Measurements from ENCODE around the gene MTA3.

The MTA3 gene

GRCh38 chr2:42733852-42734251 lies 165.4 kb downstream of the MTA3 start:
- no peak for DNase-seq (ENCODE audit: low spot score)

DNA sequence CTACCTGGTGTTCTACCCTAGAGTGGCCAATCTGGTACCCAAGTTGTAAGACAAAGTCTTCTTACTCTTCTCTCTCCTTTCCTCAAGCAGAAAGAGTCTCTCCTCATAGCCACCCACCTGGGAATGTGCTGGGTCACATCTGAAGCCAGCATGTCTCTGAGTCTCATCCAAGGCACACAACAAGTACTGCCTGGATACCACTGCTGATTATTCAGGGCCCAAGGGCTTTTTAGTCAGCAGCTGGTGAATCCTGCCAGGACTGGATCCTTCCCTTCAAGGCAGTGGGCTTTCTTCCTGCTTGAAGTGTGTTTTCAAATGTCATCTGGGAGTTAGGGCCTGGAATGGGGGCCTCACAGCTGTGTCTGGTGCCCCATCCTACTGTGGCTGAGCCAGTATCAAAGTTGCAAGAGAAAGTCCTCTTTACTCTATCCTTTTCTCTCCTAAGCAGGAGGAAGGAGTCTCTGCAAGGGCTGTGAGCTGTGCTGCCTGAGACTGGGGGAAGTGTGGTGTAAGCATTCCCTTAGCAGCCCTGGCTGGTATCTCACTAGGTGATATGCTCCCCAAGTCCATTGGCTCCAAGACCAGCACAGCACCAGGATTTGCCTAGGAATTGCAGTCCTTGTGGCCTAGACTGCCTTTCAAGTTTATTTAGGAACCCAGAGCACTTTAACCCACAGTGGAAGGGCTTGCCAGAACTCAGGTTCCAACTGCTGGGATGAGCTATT lies 168.3 kb downstream of the MTA3 start:
- no peak for DNase-seq (ENCODE audit: low spot score)

GRCh38 chr2:42741140-42741539 lies 172.7 kb downstream of the MTA3 start:
- DNase-seq (ENCODE audit: low spot score): no peak

DNA sequence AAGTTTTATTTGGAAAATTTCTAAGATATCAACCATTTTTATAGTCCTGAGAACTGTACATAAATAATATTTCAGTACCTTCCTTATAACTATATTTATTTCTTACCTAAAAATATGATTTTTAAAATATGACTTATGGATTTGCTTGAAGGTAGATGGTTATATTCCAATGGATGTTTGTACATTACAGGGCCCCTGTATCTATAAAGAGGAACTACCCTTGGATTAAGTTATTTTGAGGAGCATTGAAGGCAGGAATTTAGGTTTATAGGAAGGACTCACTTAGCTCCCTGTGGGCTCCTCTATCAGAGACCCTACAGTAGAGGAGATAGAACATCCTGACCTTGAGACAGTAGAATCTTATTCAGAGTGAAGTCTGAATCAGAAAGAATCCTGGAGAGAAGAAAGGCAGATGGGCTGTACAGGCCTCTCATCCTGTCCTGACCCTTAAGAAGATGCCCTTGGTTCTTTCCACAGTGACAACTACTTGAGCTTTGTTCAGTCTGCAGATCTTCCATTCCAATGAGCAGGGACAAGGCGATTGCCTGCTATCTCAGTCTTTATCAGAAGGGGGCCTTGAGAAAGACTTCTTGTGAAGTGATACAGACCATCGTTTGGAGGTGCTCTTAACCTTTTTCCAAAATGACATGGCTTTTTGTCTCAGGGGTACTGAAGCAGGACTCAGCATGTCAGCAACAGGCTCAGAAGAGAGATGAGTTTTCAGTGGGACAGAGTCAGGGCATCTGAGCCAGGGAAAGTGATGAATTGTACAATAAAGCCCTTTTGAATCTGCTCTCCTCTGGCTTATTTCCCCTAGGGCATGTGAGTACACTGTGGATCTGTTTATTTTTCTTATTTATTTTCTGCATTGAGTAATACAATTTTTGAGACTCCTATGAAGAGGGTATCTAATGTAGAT lies 174.6 kb downstream of the MTA3 start:
- DNase-seq (ENCODE audit: low spot score): no peak

GRCh38 chr2:42743659-42743990 lies 175.2 kb downstream of the MTA3 start:
- DNase-seq (ENCODE audit: low spot score): no peak

GRCh38 chr2:42744545-42745082 lies 176.2 kb downstream of the MTA3 start:
- DNase-seq (ENCODE audit: low spot score): no peak

- no peak for DNase-seq (ENCODE audit: low spot score)
Observed at GRCh38 chr2:42747422-42747821, 179.0 kb downstream of the MTA3 start.

DNA sequence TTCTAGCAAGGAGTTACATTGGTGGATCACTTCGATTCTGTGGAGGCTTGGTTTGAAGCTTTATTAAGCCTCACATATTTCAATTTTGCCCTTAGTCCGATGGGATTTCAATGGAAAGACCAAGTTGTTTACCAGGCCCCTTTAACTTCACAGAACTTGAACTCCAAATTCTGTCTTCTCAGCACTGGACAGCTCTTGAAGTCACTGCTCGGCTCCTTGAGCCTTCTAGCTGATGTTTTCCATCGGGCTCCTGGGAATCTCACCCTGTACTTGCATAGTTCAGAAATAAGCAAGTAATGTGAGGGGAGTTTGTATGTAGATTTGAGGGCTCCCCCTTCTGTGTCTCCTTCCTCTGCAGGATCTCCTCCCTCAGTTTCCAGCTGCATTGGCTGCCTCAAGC lies 180.4 kb downstream of the MTA3 start:
- DNase-seq (ENCODE audit: low spot score): no peak

GRCh38 chr2:42752314-42752713 lies 183.9 kb downstream of the MTA3 start:
- DNase-seq (ENCODE audit: low spot score): no peak

- peak; percentile 14 for DNase-seq (ENCODE audit: low spot score)
Observed at GRCh38 chr2:42752816-42753813, 184.7 kb downstream of the MTA3 start.

DNA sequence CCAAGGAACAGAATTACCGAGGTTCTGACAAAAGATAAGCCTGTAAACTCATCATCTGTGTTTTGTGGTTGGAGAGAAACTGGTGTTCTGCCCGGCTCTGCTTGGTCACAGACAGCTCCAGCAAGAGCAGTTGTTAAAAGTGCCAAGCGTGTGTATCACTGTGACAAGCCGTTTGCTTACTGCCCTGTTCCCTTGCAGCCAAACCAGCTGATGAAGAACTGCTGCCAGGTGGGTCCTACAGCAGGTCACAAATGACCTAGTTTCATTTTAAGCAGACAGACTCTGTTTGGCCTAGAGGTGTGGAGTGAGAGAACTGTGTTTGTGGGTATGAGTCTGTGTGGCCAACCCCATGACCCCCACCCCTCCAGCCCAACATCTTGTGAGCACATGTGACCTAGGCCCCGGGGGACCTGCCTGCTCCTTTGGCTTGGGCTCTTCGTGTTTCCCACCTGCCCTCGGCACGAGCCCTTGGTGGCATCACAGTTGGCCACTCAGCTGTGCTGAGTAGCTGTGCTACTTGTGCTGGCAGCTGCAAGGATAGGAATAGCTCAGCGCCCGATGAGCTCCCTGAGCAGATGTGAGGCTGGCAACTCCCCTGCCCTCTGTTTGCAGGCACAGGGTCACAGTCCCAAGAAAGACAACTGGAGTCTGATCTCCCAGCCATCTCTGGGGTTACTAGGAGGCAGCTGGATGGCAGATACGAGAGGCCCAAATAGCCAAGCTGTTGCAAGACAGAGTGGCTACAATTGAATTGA lies 185.8 kb downstream of the MTA3 start:
- no peak for DNase-seq (ENCODE audit: low spot score)

DNA sequence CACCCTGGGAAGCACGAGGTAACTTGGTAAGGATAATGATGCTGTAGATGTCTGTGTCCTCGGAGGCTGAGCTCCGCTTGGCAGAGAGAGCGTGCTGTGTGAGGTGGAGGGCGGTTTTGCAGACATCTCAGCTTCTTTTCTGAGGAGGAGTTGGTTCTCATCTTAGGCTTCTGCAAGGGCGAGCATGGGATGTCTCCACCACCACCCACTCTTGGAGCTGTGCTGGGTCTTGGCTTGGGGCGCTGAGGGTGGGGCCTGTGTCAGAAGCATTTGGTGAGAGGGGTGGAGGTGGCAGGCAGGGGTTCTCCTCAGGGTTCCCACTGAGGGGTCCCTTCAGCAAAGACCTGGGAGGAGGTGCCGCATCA lies 186.3 kb downstream of the MTA3 start:
- DNase-seq (ENCODE audit: low spot score): no peak

DNA sequence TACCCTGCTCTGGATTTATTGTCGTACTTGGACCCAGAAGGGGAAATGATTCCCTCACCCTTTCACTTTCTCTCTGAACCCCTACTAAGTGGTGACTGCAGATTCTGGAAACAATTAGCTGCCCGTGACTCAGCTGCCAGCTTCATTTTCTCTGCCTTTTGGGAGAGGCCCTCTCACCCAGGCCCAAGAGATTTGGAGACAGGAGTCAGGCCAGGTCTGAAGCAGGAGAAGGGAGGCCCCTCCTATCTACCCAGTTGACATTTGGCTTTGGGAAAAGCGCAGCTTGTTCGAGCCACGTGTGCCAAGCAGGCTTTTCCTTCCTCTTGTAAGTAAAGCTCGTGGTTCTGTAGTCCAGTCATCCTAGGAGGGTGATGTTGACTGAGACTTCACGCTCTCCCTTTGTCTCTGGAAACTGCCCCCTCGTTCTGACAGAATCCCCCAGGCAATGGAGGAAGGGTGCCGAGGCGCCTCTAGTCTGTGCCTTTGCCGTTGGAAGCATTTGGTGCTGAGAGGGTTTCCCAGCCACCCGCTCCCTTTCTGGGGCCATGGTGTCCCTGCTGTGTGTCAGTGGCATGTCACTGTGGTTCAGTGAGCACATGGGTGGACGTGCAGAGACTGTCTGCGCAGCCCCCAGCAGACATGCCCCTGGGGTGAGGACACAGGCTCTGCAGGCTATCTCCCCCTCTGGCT lies 186.9 kb downstream of the MTA3 start:
- DNase-seq (ENCODE audit: low spot score): no peak

GRCh38 chr2:42756150-42756775 lies 187.8 kb downstream of the MTA3 start:
- no peak for DNase-seq (ENCODE audit: low spot score)

- DNase-seq (ENCODE audit: low spot score): no peak
Observed at GRCh38 chr2:42756966-42757513, 188.6 kb downstream of the MTA3 start.

- no peak for DNase-seq (ENCODE audit: low spot score)
Observed at GRCh38 chr2:42757981-42758740, 189.7 kb downstream of the MTA3 start.

DNA sequence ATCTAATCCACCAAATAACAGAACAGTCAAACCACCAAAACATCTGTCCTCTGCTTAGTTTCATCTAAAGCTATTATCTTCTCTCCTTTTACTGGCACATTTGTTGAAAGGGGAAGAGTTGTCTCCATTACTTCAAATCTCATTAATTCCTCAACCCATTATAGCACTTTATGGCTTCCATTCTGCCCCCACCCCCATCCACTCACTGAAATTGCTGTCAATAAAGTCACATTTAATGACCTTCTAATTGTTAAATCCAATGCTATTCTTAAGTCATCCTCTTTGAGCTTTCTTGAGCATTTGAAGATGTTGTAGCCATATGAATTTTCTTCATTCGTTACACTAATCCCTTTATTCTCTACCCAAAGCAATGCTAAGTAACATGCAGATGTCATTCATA lies 190.3 kb downstream of the MTA3 start:
- no peak for DNase-seq (ENCODE audit: low spot score)

DNA sequence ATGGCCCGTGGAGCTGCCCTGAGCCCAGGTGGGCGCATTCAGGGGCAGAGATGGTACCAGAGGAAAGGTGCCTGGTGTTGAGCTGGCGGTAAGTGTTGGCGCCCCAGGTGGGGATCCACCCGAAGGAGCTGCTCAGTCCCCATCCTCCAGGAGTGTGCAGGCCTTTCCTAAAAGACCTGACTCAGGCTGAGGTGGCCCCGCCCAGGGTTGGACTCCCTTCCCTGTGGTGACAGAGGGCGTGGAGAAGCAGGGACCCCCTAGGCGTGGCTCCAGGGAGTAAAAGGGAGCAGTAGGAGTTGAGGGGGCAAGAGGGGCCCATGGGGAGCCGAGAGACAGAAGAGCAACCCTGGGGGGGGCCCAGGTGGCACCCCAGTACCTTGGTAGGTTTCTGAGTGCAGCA lies 193.1 kb downstream of the MTA3 start:
- no peak for DNase-seq (ENCODE audit: low spot score)

DNA sequence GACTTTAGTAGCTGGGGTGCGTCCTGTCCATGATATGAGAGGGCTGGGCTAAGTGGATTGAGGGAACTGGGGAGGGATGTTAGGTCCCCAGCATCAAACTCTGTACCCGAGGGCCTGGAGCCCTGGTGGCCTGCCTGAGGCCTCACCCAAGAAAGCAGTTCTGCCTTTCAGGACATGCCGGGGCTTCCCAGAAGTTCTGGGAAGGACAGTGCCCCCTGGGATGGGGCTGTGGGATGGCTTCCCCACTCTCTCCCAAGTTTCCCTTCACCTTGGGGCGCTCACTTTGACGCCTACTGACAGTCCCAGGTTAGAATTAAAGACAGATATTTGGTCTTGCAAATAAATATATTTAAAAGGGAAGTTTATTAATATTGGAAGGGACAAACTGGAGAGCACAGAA lies 193.7 kb downstream of the MTA3 start:
- no peak for DNase-seq (ENCODE audit: low spot score)
